COLO668 (cell line): ENCODE results near the gene RFXANK.
A peak's percentile ranks its signal among the peaks of the same experiment; 100 is the strongest.

Experiments
- DNase-seq: peaks from one replicate; lab custom pipeline; 2025; ENCODE audit not compliant: unreplicated experiment; lab: John Stamatoyannopoulos, UW

Gene RFXANK

DNA sequence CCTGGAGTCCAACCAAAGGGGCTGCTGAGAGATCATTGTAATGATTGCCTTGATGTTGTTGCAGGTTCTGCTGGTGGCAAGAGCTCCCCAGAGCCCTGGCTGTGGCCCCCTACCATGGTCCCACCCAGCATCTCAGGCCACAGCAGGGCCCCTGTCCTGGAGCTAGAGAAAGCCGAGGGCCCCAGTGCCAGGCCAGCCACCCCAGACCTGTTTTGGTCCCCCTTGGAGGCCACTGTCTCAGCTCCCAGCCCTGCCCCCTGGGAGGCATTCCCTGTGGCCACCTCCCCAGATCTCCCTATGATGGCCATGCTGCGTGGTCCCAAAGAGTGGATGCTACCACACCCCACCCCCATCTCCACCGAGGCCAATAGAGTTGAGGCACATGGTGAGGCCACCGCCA is 35.2 kb downstream of the RFXANK start:
- no peak for DNase-seq

DNA sequence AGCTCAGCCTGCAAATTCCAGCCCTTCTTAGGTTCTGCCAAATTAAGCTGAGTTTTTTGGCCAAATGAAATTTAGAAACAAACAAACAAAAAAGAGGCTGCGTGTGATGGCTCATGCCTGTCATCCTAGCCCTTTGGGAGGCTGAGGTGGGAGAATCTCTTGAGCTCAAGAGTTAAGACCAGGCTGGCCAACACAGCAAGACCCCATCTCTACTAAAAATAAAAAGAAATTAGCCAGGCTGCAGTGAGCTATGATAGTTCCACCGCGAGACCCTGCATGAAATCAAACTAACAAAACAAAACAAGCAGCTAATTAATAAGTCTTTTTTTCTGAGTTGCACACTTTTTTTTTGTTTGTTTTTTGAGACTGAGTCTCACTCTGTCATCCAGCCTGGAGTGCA is 37.6 kb downstream of the RFXANK start:
- DNase-seq: no peak

DNA sequence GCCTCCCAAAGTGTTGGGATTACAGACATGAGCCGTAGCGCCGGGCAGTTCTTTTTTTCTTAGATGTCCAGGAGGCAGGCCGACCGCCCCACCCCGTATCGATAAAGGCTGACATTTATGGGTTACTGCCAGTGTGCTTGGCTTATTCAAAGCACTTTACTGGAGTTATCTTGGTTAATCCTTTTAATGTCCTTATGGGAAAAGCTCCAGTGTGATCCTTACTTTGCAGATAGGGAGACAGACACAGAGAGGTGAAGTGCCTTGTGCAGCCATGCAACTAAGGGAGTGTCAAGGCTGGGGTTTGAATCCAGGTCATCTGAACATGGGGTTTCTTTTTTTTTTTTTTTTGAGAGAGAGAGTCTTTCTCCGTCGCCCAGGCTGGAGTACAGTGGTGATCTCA is 38.9 kb downstream of the RFXANK start:
- no peak for DNase-seq

DNA sequence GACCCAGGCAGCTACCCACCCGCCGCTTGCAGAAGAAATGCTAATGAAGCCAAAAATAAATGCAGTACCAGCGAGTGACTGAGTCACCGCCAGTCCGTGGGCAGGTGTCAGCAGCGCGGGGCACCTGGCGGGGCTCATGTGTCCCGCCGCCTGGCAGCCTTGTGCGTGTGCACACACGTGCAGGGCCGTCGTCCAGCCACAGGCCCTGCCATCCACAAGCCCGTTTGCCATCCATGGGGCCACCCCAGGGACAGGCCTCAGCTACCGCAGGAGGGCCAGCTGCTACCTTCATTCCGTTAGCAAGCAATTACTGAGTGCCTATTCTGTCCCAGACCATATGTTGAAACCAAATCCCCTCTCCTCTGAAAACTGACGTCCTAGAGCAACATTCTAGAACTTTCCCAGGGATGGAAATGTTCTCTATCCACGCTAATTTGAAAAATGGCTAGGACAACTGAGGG is 40.2 kb downstream of the RFXANK start:
- DNase-seq: peak; percentile 40

DNA sequence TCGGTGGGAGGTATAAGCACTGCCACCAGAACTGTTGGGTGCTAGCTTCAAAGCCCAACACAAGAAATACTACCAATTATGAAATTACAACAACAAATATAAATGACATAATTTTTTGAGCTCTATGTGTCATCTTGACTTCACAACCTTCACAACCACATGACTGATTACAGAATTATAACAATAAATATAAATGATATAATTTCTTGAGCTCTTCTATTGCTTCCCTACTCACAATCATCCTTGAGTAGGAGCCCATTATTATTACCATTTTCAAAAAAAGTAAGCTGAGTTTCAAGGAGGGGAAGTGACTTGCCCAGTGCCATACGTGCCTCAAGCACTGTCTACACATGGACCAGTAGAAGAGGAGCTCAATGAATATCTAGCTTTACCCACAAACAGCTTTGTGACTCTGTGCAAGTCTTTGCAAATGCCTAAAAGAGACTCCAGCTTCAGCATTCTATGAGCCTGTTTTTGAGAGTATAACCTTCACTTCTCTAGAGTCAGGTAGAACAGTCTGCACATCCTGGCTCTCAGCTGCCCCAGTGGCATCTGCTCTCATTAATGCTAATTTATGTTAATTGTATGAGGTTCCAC is 42.3 kb downstream of the RFXANK start:
- no peak for DNase-seq

DNA sequence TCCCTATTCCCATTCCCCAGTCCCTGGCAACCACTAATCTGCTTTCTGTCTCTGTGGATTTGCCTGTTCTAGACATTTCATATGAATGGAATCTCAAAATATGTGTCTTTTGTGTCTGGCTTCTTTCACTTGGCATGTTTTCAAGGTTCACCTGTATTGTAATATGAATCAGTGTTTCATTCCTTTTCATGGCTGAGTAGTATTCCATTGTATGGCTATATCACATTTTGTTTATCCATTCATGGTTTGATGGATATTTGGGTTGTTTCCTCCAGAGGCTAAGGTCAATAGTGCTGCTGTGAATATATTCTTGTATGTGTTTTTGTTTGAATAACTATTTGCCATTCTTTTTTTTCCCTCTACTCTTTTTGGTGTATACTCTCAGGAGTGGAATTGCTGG is 44.1 kb downstream of the RFXANK start:
- no peak for DNase-seq

DNA sequence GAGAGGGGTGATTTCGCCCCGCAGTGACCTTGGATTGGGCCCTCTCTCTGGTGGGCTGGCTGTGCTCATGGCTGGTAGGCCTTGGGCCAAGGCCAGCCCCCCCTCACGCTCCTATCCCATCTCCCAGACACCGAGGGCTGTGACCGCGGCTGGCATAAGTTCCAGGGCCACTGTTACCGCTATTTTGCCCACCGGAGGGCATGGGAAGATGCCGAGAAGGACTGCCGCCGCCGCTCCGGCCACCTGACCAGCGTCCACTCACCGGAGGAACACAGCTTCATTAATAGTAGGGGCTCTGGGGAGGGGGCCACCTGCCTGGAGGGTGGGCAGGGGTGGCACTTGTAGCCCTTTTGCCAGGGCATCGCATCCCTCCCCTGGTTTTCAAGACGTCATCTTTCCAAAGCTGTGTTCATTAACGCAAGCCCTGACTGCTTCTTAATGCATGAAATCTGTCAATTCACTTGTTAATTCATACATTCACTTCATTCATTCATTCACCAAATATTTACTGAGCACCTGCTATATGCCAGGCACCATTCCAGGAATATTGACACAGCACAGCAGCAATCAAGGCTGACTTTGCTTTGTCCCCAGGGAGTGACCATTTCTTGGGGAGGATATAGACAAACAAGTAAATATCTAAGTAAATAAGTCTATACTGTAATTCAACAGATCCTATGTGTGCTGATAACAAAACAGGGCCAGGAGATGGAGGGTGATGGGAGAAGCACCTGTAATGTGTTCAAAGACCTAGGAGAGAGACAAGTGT is 46.3 kb downstream of the RFXANK start:
- DNase-seq: no peak

DNA sequence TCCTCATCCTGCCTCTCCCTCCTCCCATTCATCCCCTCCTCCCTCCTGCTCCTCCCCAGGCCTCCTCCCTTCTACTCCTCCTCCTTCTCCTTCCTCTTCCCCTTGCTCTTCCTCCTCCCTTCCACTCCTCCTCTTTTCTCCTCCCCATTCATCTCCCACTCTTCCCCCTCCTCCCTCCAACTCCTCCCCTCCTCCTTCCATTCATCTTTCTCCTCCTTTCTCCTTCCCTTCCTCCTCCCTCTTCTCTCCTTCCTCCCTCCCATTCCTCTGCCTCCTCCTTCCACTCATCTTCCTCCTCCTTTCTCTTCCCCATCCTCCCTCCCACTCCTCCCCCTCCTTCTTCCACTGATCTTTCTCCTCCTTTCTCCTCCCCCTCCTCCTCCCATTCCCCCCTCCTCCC is 47.6 kb downstream of the RFXANK start:
- no peak for DNase-seq

DNA sequence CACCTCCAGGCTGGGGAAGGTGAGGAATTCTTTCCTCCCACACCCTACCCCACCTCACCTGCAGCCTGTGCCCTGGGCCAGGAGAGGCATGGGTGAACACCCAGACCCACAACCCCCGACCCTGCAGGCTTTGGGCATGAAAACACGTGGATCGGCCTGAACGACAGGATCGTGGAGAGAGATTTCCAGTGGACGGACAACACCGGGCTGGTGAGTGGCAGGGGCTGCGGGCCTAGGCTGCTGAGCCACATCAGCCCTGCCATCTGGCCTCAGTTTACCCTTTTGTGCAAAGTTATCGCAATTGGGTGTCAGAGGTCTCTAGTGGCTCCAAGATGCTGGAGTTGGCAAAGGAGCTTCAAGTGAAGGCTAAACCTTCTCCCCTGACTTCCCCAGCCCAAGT is 48.4 kb downstream of the RFXANK start:
- DNase-seq: no peak

DNA sequence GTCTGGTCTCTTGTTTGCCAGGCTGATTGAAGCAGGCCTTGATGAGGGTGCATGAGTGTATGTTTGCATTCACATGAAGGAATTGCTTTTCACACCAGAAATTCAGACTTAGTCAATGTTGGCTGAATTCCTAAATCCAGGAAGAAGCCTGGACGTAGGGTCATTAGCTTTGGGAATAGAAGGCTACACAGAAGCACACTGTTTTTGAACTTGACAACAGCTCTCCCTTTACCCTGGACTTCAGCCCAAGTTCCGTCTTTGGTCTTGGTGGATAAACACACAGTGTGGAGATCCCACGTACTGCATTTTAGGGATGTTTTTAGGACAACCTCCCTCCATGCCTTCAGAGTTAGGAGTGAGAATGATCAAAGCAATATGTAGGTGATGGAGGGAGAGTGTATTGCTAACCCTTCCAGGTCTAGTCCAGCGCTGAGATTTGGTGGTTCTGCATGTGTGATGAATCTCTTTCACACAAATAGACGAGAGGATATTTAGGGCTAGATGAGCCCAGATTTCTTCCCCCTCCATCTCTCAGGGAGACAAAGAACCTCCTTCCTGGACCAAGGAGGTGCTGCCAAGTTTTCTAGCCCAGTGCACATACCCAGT is 58.2 kb downstream of the RFXANK start:
- no peak for DNase-seq
